Measurements from ENCODE around the gene OLFM1.

Gene OLFM1

GRCh38 chr9:135087489-135087792, at the start of gene OLFM1:
Gene OLFM1 (plus strand): TSS chr9:135087668. CDS start chr9:135087990, 322 bp downstream.
- no peak for FAIRE-seq

DNA sequence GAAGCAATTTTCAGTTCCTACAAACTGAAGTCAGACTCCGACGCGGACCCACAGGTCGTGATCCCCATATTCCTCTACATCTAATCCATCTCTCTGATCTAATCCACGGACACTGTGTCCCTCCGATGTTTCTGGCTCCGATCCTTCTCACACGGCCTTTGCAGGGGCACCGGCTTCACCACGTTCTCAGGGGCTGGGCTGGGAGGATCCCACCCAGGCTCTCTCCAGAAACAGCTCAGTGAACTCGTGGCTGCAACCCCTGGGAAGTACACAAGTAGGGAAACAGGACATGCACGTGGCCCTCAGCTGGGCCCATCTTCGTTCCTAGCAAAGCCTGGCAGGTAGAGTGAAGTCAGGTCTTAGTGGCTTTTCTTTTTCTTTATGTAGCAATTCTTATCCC, 49.1 kb upstream of the OLFM1 start:
- FAIRE-seq, result no peak

GRCh38 chr9:135038826-135039225, 48.6 kb upstream of the OLFM1 start:
- no peak for FAIRE-seq

GRCh38 chr9:135039266-135039870, 48.1 kb upstream of the OLFM1 start:
- no peak for FAIRE-seq

GRCh38 chr9:135039916-135040645, 47.4 kb upstream of the OLFM1 start:
- no peak for FAIRE-seq

DNA sequence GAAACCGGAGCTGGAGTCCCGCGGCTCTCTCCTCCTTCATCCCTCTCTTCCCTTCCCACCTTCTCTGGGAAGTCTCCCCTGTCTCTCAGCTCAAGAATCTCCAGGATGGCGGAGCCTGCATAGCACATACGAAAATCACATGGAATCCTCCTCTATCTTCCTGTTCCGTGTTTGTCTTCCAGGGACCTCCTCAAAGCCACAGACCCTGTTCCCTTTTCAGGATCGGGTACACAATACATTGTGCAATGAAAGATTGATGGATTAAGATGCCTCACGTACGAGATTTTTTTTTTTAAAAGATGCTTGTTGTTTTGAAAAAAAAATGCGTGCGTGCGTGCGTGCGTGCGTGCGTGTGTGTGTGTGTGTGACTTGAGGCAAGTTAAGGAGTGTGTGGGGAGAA, 46.6 kb upstream of the OLFM1 start:
- no peak for FAIRE-seq

DNA sequence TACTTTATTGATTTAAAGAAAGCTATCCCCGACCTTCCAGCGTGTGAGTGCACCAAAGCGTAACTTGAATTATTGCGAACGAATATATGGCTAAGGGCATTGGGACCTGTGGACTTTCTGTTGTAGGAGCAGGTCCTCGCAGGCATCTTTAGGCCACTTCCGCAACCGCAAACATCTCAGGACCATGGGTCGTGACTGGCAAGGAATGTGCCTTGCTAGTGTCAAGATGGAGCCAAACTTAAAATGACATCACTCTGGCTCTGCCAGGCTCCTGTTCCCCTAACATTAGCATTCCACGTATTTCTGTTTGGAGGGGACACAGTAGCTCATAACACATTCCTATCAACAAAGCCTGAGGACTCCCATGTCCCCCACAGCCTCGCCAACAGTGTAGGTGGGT, 44.1 kb upstream of the OLFM1 start:
- FAIRE-seq, result no peak

- FAIRE-seq, result no peak
Measured at GRCh38 chr9:135045264-135045927, 42.1 kb upstream of the OLFM1 start.

DNA sequence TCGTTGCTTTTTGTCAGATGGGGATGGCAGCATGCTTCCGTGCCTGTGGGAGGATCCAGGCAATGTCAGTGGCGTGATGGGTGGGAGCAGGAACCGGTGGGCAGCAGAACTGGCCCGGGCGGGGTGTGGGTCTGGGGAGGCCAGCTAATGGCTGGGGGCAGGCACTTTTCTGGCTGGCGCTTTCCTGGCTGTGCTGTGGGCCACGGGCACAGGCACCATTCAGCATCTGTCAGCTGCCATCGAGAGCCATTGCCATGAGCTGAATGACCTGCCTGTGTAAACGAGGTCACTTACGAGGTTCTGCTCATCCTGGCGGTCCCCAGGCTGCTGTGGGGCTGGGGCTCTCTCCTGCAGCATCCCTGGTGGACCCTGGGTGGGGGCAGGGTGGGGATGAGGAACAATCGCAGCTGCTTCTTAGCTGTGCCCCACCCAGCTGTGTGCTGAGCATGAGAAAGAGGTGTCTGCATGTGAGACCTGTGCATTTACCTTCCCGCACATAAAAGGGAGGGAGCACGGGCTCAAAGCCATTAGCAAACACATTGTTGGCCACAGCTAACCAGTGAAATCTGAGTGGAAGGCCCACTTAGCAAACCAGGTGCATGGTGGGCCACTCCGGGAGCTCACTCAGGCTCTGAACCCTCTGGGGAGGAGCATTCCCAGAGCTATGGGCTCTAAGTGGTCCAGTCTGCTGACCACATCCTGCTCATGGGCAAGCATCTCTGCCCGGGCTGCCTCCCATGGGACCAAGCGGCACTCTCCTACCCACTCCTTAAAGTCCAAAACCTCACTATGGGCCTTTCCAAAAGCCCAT, 41.3 kb upstream of the OLFM1 start:
- no peak for FAIRE-seq

DNA sequence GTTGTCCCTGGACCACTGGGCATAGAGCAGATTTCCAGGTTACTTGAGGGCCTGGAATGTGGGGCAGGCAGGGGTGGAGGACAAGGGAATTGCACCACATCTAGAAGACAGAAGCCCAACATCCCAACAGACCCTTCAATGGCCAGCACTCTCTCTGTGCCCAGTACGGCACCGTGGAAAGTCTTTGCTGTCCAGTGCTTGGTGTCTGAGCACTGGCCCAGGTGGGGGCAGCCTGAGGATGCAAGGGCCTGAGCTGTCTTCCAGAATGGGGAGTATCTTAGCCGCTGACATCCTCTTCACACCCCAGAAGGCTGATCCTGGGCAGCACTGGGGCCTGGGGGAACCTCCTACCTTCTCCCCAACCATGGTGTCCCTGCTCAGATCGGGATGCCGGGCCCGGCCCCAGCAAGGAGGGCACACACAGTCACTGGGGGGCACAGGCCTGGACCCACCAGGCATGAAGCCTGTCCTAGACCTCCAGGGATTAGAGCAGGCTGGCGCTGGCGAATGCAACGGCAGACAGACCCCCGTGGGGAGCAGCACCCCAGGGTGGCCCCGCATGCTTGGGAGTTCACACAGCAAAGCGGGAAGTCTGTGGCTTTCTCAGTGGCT, 40.6 kb upstream of the OLFM1 start:
- no peak for FAIRE-seq

DNA sequence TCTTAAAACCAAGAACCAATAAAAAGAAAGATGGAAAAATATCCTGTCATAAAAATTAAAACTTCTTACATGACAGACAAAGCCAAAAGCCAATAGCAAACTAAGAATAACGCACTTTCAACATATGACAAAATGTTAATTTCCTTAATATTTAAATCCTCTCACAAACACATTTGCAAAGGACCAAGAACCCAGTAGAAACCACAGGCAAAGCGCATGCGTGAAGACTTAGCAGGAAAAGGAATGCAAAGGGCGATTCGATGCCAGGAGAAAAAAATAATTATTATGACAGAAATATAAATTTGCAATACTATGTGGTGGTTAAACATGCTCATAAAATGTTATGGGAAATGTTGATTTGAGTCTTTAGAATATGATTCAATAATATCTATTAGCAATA, 39.9 kb upstream of the OLFM1 start:
- FAIRE-seq, result no peak

DNA sequence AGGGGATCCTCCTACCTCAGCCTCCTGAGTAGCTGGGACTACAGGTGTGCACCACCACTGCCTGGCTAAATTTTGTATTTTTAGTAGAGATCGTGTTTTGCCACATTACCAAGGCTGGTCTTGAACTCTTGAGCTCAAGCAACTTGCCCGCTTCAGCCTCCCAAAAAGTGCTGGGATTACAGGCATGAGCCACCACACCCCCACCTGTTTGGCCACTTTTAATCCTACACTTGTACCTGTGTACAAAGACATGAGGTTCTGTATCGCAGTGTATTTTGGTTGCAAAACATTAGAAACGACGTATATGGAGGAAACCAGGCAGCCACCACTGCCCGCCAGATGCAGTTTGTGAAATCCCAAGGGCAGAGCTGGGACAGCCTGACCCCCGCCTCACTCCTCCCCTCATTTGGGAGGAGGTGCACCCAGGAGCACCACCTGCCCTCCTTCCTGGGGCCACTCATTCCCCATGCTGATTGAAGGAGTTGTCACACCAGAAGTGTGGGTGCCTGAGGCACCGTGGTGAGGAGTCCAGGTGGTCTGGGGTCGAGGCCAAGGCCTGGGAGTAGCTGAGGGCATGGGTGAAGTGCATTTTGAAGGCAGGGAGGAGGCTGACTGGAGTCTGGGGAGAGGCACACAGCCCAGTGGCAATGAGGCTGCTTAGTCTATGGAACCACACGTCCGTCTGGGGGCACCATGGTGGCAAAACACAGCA, 39.3 kb upstream of the OLFM1 start:
- FAIRE-seq, result no peak

GRCh38 chr9:135048758-135049444, 38.6 kb upstream of the OLFM1 start:
- FAIRE-seq, result no peak

GRCh38 chr9:135049460-135049859, 38.0 kb upstream of the OLFM1 start:
- FAIRE-seq, result no peak

- FAIRE-seq, result no peak
Measured at GRCh38 chr9:135050072-135050990, 37.1 kb upstream of the OLFM1 start.

DNA sequence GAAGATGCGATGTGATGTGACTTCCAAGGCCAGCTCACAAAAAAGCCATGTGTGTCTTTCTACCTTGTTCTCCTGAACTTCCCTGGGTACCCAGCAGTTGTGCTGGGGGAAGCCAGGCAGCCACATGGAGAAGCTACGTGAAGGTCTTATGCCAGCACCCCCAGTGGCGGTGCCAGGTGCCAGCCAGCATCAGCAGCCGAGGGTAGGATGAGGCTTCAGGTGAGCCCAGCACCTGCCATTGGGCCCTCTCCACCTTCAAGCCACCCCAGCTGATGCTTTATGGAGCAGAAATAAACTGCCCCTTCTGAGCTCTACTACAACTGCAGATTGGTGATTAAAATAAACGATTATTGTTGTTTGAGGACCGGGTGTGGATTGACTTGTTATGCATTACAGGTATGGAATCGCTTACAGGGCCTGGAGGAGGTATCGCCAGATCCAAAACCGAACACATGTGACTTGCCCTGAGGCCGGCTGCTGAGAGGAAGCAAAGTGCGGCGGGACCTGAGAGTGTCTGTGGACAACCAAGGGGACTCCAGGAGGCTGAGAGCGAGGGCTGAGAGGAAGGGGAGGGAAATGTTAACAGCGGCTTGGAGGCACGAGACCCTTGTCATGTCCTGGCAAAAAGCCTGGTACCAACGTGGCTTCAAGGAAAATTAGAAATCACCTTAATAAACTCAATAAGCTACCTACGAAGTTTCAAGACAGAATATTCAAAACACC, 36.0 kb upstream of the OLFM1 start:
- FAIRE-seq, result no peak

DNA sequence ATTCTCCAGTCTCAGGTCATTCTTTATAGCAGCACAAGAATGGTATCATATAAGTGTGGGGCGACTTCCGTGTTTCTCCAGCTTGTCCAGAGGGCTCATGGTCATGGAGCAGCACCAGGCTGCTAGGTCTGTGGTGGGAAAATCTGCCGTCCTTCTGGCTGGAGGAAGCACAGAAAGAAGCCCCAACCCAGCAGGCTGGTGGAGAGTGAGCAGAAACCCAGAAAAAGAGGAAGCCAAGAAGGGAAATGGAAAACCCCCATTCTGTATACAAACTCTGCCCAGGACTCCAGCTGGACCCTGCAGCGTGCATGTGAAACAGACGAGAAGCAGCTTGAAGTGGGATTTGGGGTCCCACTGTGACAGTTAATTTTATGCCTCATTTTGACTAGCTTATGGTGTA, 34.3 kb upstream of the OLFM1 start:
- FAIRE-seq, result no peak

DNA sequence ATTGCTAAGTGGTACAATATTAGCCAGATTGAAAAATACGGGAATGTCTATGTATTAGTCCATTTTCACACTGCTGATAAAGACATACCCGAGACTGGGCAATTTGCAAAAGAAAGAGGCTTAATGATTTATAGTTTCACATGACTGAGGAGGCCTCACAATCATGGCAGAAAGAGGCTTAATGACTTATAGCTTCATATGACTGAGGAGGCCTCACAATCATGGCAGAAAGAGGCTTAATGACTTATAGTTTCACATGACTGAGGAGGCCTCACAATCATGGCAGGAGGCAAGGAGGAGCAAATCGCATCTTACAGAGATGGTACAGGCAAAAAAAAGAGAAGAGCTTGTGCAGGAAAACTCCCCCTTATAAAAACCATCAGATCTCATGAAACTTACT, 32.3 kb upstream of the OLFM1 start:
- FAIRE-seq, result no peak

DNA sequence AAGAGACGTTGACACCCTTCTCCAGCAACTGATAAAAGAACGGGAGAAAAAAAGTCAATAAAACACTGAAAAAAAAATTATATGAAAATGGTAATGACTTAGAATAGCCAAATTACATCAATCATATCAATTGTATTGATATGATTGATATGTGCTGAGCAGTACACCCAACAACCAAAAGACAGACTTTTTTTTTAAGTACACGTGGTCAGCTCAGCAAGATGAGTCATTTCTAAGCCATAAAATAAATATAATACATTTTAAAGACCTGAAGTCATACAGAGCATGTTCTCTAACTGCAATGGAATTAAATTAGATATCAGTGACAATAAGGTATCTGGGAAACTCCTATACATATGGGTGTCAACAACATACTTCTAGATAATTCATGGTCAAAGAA, 30.9 kb upstream of the OLFM1 start:
- FAIRE-seq, result no peak

All from endometrium (tissue), 2 donors.